HEK293T (cell line): ENCODE data around the gene CGB3.
"Not testable (repeated sequence)": the region's sequence is repeated elsewhere in the genome, so short reads cannot be mapped to it uniquely, and the experiment has no call there.

Source experiments
- CTCF ChIA-PET: fragments of 350-600 bp; formaldehyde crosslinking; extraction: SDS; loops from one replicate; lab custom pipeline; 2021; ENCODE audit warnings: antibody characterized with exemption, inconsistent platforms; lab: Yijun Ruan, JAX
- POLR2A ChIA-PET: fragments of 350-600 bp; formaldehyde crosslinking; extraction: SDS; loops from one replicate; lab custom pipeline; 2020; ENCODE audit warnings: antibody characterized with exemption, inconsistent platforms; lab: Yijun Ruan, JAX
- DNase-seq: peaks from one replicate; pipeline ENCODE4 v3.0.0; 2012; ENCODE audit warnings: mixed read lengths; ENCODE audit errors: extremely low spot score
- ARNT ChIP-seq: fragments of 450-650 bp; IDR thresholded peaks from 2 replicates; pipeline ENCODE4 v1.6.1; 2017; ENCODE audit warnings: mild to moderate bottlenecking
- BHLHE40 ChIP-seq: fragments of 450-650 bp; IDR thresholded peaks from 2 replicates; pipeline ENCODE4 v1.6.1; 2016; ENCODE audit warnings: mild to moderate bottlenecking, moderate library complexity, borderline replicate concordance
- CTBP1 ChIP-seq: fragments of 450-650 bp; IDR thresholded peaks from 2 replicates; pipeline ENCODE4 v1.6.1; 2016; ENCODE audit warnings: borderline replicate concordance
- ELF4 ChIP-seq: fragments of 450-650 bp; IDR thresholded peaks from 2 replicates; pipeline ENCODE4 v1.6.1; 2017; ENCODE audit warnings: antibody characterized with exemption
- FOXA1 ChIP-seq: fragments of 450-650 bp; IDR thresholded peaks from 2 replicates; pipeline ENCODE4 v1.6.1; 2016; ENCODE audit warnings: mild to moderate bottlenecking
- FOXK2 ChIP-seq: fragments of 450-650 bp; IDR thresholded peaks from 2 replicates; pipeline ENCODE4 v1.6.1; 2016; ENCODE audit warnings: mild to moderate bottlenecking
- FOXM1 ChIP-seq: fragments of 450-650 bp; IDR thresholded peaks from 2 replicates; pipeline ENCODE4 v1.6.1; 2017; ENCODE audit warnings: mild to moderate bottlenecking, borderline replicate concordance
- HDGF ChIP-seq: fragments of 450-650 bp; IDR thresholded peaks from 2 replicates; pipeline ENCODE4 v1.6.1; 2017; ENCODE audit warnings: antibody characterized with exemption, borderline replicate concordance
- L3MBTL2 ChIP-seq: fragments of 450-650 bp; conservative IDR thresholded peaks from 2 replicates; pipeline ENCODE4 v1.6.1; 2016; ENCODE audit warnings: mild to moderate bottlenecking
- LEF1 ChIP-seq: fragments of 450-650 bp; IDR thresholded peaks from 2 replicates; pipeline ENCODE4 v1.6.1; 2017; ENCODE audit warnings: mild to moderate bottlenecking, borderline replicate concordance
- NFRKB ChIP-seq: fragments of 450-650 bp; IDR thresholded peaks from 2 replicates; pipeline ENCODE4 v1.6.1; 2016; ENCODE audit warnings: mild to moderate bottlenecking, moderate library complexity
- SP1 ChIP-seq: fragments of 450-650 bp; IDR thresholded peaks from 2 replicates; pipeline ENCODE4 v1.6.1; 2017
- SUZ12 ChIP-seq: fragments of 450-650 bp; IDR thresholded peaks from 2 replicates; pipeline ENCODE4 v1.6.1; 2016; ENCODE audit warnings: mild to moderate bottlenecking
- TARDBP ChIP-seq: fragments of 450-650 bp; IDR thresholded peaks from 2 replicates; pipeline ENCODE4 v1.6.1; 2016
- TF ChIP-seq, protein P1 (sequence below): fragments of 450-650 bp; IDR thresholded peaks from 2 replicates; pipeline ENCODE4 v1.6.1; 2016

Gene CGB3

DNA sequence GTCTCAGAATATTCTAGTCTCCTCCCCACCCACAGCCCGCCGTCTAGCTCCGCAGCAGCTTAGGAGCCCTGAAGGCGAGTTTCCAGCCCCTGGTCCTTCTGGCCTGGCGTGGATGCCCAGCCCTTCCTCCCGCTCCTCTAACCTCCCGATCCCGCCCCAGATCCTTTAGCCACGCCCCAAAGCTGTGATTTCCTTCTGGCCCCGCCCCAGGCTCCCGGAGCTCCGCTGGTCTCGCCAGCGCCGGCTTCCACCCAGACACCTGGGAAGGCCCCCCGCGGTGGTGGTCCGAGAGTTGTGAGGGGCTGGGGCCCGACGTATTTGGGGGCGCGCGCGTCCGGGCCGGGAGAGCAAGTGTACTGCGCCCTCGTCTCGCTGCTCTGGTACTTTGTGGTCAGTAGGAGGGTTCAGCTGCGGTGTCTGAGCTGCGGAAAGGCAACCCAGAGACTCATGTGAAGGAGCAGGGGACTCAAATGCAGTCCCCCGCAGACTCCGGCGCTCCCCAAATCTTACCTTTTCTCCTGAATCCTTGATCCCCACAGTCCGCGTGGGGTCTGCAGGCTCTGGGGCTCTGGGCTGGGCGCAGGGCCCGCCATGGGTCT lies 33.6 kb upstream of the CGB3 start, which contains the start of gene CGB7:
TSS of gene CGB7 (minus strand) at position 114 of the 599 bp plus-strand sequence. CDS start 2,374 bp downstream, outside the sequence.
- POLR2A ChIA-PET: no interaction called here
- TF ChIP-seq NFRKB (no peak), SUZ12 (no peak), SP1 (no peak), BHLHE40 (no peak), FOXK2 (no peak), ARNT (no peak)
- TF ChIP-seq, protein P1, sequence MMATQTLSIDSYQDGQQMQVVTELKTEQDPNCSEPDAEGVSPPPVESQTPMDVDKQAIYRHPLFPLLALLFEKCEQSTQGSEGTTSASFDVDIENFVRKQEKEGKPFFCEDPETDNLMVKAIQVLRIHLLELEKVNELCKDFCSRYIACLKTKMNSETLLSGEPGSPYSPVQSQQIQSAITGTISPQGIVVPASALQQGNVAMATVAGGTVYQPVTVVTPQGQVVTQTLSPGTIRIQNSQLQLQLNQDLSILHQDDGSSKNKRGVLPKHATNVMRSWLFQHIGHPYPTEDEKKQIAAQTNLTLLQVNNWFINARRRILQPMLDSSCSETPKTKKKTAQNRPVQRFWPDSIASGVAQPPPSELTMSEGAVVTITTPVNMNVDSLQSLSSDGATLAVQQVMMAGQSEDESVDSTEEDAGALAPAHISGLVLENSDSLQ: no peak
- DNase-seq: peak; percentile 39
- CTCF ChIA-PET: interaction anchor here (1.0 kb wide), 1 partner anchor 16 kb away, joined by 4 read pairs; no protein-coding TSS in a partner anchor

DNA sequence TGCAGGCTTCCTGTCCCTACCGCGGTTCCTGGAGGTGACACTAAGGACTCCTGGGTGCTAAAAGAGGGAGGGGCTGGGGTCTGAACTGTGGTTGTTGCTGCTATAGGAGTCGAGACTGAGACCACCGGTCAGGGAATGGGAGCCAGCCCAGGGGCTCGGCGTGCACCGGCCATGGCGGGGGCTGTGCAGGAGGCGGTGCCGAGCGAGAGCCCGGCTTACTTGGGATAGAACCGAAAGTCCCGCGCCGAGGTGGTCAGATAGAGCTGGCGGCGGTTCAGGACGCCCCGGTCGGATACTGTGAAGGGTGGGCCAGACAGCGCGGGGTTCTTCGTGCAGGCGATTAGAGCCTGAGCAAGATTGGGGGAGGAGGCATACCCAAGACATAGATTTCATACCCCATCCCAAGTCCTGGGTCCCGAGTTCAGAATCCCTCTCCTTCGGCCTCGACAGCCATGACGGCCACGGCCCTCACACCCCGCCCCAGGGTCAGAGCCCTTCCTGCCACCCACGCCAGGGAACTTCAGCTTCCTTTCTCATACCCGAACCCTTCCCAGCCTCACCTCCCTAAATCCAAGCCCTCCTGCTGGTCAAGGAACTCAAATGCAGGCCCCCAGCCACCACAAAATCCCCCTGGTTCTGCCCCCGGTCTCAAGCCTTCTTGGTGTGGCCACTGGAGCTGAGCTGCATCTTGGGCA lies 32.9 kb upstream of the CGB3 start:
- POLR2A ChIA-PET: interaction anchor here (1.2 to 1.4 kb wide), 3 partner anchors 38 to 65 kb away, joined by 3 to 6 read pairs (median 4); partner anchors contain the start of genes GYS1 and RUVBL2
- DNase-seq: not testable (repeated sequence)
- CTCF ChIA-PET: interaction anchor here (0.8 to 1.2 kb wide), 4 partner anchors 16 to 64 kb away, joined by 3 to 5 read pairs (median 3); partner anchors contain the start of genes GYS1 and RUVBL2

DNA sequence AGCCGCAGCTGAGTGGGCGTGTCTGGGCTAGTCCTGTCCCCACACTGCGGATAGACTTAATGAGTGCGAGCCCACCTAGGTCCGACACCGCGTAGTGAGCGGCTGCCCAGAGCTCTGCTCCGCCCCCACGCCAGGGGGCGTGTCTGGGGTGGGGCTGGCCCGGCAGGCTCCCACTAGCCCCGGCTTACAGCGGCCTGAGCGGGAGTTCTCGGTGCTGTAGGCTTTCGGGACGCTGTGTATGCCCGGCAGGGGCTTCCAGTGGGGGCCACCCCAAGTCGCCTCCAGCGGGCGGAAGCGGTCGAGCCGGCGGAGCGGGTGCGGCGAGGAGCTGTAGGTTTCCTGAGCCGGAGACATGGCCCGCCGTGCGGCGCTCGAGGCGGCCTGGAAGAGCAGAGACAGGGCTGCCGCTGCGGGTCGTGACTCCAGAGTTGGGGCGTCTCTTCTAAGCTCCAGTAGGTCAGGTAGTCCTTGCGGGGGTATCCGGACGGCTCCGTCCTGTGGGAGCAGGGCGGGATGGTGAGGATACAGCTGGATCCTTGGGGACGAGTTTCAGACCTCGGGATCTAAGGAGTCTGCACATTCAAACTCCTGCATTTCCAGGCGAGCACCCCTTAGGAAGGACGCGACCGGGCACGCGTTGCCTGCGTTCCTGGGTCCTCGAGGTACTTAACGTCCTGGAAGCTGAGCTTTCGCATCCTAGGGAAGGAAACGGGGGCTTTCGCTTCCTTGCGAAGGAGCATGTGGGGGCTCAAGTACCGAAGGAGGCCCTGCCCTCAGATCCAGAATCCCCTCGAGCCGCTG lies 32.2 kb upstream of the CGB3 start:
- peak; percentile 77 for DNase-seq
- ChIA-PET CTCF (interaction anchor here (0.8 to 1.2 kb wide), 4 partner anchors 17 to 63 kb away, joined by 3 to 5 read pairs (median 3); partner anchors contain the start of genes GYS1 and RUVBL2), POLR2A (interaction anchor here (1.0 to 1.4 kb wide), 5 partner anchors 9 to 64 kb away, joined by 3 to 6 read pairs (median 4); partner anchors contain the start of genes GYS1, NTF4 and RUVBL2)
- TF ChIP-seq FOXK2 (no peak), L3MBTL2 (peak; percentile 58), SP1 (peak; percentile 42; the same call in 1 of the 2 replicates)

DNA sequence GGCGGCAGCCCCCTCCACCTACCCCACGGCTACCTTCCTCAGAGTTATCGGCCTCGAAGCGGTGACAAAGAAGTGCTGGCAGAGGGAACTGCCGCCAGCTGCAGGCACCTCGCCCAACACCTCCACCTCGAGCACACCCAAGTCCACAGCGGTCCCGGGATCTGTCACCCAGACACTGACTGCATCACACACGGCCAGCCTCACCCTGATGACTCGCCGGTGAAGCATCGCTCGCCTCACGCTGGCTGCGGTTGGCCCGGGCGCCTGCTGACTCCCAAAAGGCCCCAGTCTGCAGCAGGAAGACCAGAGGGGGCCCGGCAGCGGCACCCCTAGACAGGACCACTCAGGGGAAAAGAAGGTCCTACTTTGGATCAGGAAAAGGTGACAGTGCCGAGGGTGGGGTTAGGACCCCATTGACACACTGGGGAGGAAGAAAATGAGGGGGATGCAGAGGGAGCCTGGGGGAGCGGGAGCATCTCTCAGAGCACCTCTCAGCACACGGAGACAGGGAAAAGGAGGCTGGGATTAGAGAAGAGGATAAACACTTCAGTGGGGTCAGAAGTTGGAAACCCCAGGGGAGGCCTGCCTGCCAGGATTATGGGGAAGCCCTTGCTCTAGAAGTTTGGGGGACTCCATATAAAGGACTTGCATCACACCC lies 26.4 kb upstream of the CGB3 start:
- CTCF ChIA-PET, POLR2A ChIA-PET, DNase-seq: not testable (repeated sequence)

DNA sequence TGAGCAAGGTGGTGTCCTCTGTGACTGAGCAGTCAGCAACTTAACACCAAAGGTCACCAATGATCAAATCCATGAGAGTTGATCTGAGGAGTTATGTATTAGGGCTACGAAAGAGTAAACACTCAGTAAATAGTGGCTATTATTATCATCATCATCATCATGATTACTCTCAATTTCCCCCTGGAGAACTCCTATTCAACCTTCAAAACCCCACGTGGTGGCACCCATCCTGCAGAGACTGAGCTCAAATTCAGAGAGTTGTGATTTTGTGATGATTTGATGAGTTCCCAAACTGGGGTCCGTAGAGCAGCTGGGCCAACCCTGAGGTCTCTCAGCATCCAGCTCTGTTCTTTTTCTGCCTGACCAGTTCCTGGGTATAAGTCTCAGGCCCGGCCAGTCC lies 25.7 kb upstream of the CGB3 start:
- DNase-seq, POLR2A ChIA-PET, CTCF ChIA-PET: not testable (repeated sequence)

DNA sequence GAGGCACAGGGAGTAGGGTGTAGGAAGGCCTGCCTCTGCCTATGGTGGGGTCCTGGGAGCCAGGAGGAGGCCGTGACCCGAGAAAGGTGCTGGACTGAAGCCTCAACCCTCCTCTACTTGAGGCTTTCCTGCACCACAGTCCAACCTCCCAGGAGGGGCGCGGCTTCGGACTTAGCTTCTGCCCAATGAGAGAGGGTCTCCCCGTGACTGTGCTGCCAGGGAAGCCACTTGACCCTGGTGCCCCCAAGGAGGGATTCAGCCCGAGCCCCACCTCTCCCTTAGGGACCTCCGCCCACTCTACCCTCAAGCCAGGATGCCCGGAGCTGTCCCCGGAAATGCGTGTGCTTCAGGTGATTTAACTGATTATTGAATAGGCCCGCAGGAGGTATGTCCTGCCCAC lies 24.9 kb upstream of the CGB3 start, which contains the start of gene CGB8:
TSS of gene CGB8 (minus strand) at position 101 of the 400 bp plus-strand sequence. CDS start 372 bp downstream, outside the sequence.
- DNase-seq, CTCF ChIA-PET, POLR2A ChIA-PET: not testable (repeated sequence)

DNA sequence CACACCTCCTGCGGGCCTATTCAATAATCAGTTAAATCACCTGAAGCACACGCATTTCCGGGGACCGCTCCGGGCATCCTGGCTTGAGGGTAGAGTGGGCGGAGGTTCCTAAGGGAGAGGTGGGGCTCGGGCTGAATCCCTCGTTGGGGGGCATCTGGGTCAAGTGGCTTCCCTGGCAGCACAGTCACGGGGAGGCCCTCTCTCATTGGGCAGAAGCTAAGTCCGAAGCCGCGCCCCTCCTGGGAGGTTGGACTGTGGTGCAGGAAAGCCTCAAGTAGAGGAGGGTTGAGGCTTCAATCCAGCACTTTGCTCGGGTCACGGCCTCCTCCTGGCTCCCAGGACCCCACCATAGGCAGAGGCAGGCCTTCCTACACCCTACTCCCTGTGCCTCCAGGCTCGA lies 19.4 kb upstream of the CGB3 start, which contains the start of gene CGB5:
TSS of gene CGB5 (plus strand) at position 301 of the 400 bp plus-strand sequence. CDS start 362 bp downstream, outside the sequence.
- DNase-seq, CTCF ChIA-PET, POLR2A ChIA-PET: not testable (repeated sequence)

DNA sequence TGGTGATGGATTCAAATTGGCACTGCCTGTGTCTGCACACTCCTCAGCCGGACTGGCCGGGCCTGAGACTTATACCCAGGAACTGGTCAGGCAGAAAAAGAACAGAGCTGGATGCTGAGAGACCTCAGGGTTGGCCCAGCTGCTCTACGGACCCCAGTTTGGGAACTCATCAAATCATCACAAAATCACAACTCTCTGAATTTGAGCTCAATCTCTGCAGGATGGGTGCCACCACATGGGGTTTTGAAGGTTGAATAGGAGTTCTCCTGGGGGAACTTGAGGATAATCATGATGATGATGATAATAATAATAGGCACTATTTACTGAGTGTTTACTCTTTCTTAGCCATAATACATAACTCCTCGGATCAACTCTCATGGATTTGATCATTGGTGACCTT lies 18.5 kb upstream of the CGB3 start:
- CTCF ChIA-PET, POLR2A ChIA-PET, DNase-seq: not testable (repeated sequence)

DNA sequence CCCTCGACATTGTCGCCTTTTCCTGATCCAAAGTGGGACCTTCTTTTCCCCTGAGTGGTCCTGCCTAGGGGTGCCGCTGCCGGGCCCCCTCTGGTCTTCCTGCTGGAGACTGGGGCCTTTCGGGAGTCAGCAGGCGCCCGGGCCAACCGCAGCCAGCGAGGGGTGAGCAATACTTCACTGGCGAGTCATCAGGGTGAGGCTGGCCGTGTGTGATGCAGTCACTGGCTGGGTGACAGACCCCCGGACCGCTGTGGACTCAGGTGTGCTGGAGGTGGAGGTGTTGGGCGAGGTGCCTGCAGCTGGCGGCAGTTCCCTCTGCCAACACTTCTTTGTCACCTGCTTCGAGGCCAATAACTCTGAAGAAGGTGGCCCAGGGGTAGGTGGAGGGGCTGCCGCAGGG lies 18.0 kb upstream of the CGB3 start:
- DNase-seq: no peak
- ChIA-PET POLR2A (no interaction called here), CTCF (no interaction called here)
- TF ChIP-seq CTBP1 (no peak), FOXK2 (no peak), SUZ12 (no peak), TARDBP (no peak), SP1 (no peak), BHLHE40 (no peak), L3MBTL2 (no peak), LEF1 (no peak), ELF4 (no peak), ARNT (no peak), FOXM1 (no peak), FOXA1 (no peak), HDGF (no peak)
- TF ChIP-seq, protein P1: no peak

DNA sequence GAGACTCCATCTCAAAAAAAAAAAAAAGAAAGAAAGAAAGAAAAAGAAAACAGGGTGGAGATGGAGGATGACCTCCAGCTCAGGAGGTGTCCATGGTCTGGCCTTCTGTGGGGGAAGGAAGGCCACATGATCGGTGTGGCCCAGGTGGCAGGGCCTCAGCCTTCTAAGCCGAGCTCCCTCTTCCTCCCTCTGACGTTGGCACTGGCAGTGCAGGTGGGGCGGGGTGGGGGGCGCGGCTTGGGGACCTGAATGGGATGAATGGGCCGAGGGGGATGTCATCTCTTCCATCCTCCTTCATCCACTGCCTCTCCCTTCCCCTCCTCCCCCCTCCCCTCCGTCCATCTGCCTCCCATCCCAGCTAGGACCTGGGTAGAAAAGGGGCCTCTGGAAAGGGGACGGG lies 15.6 kb upstream of the CGB3 start:
- DNase-seq, POLR2A ChIA-PET: not testable (repeated sequence)
- CTCF ChIA-PET: interaction anchor here (0.6 kb wide), 1 partner anchor 639 kb away, joined by 5 read pairs; no protein-coding TSS in a partner anchor

DNA sequence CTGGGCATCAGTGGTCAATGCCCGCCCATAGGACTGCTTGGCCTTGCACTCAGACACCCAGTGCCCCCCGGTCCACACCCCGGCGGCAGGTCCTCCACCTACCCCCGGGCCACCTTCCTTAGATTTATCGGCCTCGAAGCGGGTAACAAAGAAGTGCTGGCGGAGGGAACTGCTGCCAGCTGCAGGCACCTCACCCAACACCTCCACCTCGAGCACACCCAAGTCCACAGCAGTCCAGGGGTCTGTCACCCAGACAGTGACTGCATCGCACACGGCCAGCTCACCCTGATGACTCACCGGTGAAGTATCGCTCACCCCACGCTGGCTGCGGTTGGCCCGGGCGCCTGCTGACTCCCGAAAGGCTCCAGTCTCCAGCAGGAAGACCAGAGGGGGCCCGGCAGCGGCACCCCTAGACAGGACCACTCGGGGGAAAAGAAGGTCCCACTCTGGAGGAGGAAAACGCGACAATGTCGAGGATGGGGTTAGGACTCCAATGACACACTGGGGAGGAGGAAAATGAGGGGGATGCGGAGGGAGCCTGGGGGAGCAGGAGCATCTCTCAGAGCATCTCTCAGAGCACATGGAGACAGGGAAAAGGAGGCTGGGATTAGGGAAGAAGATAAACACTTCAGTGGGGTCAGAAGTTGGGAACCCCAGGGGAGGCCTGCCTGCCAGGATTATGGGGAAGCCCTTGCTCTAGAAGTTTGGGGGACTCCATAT lies 14.6 kb upstream of the CGB3 start:
- CTCF ChIA-PET: interaction anchor here (1.1 kb wide), 1 partner anchor 18 kb away, joined by 3 read pairs; no protein-coding TSS in a partner anchor
- POLR2A ChIA-PET, DNase-seq: not testable (repeated sequence)
